Pancreas (tissue), 10 donors: ENCODE data around the gene CDPF1. TPM values are rescaled to one million over a fixed set of nuclear protein-coding genes. Genes with fewer than 3 reads are reported as not detected.
A peak's percentile ranks its signal among the peaks of the same experiment; 100 is the strongest.

Source experiments
- ATAC-seq, 4 donors: fragments of 200-7000 bp; cut with Tn5 transposase; one replicate each; pipeline versions ENCODE4 v1.8.0 to v1.9.1; 2020; ENCODE audit warnings: mild to moderate bottlenecking in 4 of 4, moderate library complexity in 4 of 4
- DNase-seq, 6 donors: peaks; one replicate each; pipeline ENCODE4 v3.0.0-alpha.2; 2020
- FAIRE-seq: peaks from 2 replicates; lab custom pipeline; 2012; peaks lifted over from hg19 to GRCh38; lab: Jason Lieb, UNC
- H3K27ac ChIP-seq, 4 donors: fragments of 200-600 bp; sonication (generic); 1 replicate in 3 of 4; 2 replicates in 1 of 4; pipeline versions ENCODE4 v1.5.0 to v1.8.0; 2020
- H3K27me3 ChIP-seq, 4 donors: fragments of 200-600 bp; one replicate each; pipeline ENCODE4 v1.8.0; 2021
- H3K36me3 ChIP-seq, 3 donors: fragments of 200-600 bp; sonication (generic) in 1 of 3; one replicate each; pipeline versions ENCODE4 v1.5.0 to v1.8.0; 2020 to 2021
- H3K4me1 ChIP-seq, 3 donors: fragments of 200-600 bp; one replicate each; pipeline ENCODE4 v1.8.0; 2021
- H3K4me3 ChIP-seq, 4 donors: fragments of 200-600 bp; sonication (generic) in 2 of 4; one replicate each; pipeline versions ENCODE4 v1.5.0 to v1.8.0; 2020 to 2021
- H3K9me3 ChIP-seq, 4 donors: fragments of 200-600 bp; one replicate each; pipeline ENCODE4 v1.8.0; 2021
- WGBS, 2 donors: extraction: QIAGEN DNeasy Blood & Tissue Kit; methylation state at CpG; one replicate each; pipeline ENCODE4 v1.1.7; 2013; 5-methylcytosine and 5-hydroxymethylcytosine counted together
- intact Hi-C, 3 donors: fragments of 100-400 bp; cut with DNase I; formaldehyde crosslinking; loops; one replicate each; pipeline versions ENCODE4 v1.11.1 to v1.14.2; 2022
- polyA plus RNA-seq, 2 donors: library from polyadenylated mRNA; stranded (reverse); fragments of 200-250 nt; gene quantifications; one replicate each; pipeline ENCODE4 v1.2.3, GENCODE V29; 2013
- total RNA-seq, 6 donors: library from RNA; stranded (reverse); fragmentation: NEBNext Ultra II Directional in 4 of 6; extraction: Animal tissue kit (Norgen Biotek cat#: 25700) in 4 of 6; gene quantifications; one replicate each; pipeline versions ENCODE4 v1.2.1 to v1.2.4, GENCODE V29; 2021 to 2023
- TF ChIP-seq, protein P1 (sequence below), 4 donors: fragments of 200-600 bp; sonication (generic) in 3 of 4; IDR thresholded peaks; one replicate each; pipeline versions ENCODE4 v1.5.0 to v1.8.0; 2021; ENCODE audit warnings: antibody characterized with exemption in 4 of 4
- donor health status: healthy with polysubstance abuse.
- donor health status: DM: no; HTN: no; CAD: no; lungs with moderate emphysema.
- donor health status: DM: no; HTN: no; CAD: no.
- donor health status: control.
- donor health status: control.
- donor health status: Bipolar disorder and iron deficiency.
- donor health status: DM: yes; HTN: yes; CAD: no.
- donor health status: DM: no; HTN: no; CAD: no.
- donor health status: DM: no; HTN: no; CAD: no.
- donor health status: DM: yes; HTN: yes; CAD: no.

The CDPF1 gene
- total and polyA plus RNA-seq, 8 donors: 2.9 to 12.0 (median 4.3) TPM

DNA sequence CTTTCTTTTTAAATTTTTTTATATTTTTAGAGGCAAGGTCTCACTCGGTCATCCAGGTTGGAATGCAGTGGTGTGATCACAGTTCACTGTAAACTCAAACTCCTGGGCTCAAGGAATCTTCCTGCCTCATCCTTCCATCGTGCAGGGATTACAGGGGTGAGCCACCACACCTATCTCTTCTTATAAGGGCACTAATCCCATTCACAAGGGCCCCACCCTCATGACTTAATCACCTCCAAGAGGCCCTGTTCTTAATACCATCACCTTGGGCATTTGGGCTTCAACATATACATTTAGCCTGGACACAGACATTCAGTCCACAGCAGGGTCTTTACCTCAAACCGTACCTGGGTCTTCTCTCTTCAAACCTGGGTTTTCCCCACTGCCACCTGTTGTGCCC lies 42.1 kb upstream of the CDPF1 start:
- Histone ChIP-seq H3K4me3 (no peak overlapping the region), H3K27ac (no peak overlapping the region), H3K36me3 (peaks cover 0 to 18% (median 0%) of the 10 kb centered on the region in 3 donors), H3K27me3 (no peaks in the 10 kb centered on the region), H3K9me3 (no peaks in the 10 kb centered on the region), H3K4me1 (peaks cover 4 to 14% (median 14%) of the 10 kb centered on the region in 3 donors)
- intact Hi-C loops: no loop called here
- DNase-seq (no peak), FAIRE-seq (no peak), ATAC-seq (no peak)
- TF ChIP-seq, protein P1, sequence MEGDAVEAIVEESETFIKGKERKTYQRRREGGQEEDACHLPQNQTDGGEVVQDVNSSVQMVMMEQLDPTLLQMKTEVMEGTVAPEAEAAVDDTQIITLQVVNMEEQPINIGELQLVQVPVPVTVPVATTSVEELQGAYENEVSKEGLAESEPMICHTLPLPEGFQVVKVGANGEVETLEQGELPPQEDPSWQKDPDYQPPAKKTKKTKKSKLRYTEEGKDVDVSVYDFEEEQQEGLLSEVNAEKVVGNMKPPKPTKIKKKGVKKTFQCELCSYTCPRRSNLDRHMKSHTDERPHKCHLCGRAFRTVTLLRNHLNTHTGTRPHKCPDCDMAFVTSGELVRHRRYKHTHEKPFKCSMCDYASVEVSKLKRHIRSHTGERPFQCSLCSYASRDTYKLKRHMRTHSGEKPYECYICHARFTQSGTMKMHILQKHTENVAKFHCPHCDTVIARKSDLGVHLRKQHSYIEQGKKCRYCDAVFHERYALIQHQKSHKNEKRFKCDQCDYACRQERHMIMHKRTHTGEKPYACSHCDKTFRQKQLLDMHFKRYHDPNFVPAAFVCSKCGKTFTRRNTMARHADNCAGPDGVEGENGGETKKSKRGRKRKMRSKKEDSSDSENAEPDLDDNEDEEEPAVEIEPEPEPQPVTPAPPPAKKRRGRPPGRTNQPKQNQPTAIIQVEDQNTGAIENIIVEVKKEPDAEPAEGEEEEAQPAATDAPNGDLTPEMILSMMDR (IDR thresholded peaks at IDR 0.05): no peak
- WGBS, 2 donors: 95% methylated on average over 3 of the region's 3 CpGs

- no peak overlapping the region for H3K27ac ChIP-seq
- no peaks in the 10 kb centered on the region for H3K9me3 ChIP-seq
- FAIRE-seq (no peak), DNase-seq (no peak), ATAC-seq (no peak)
- peaks cover 0 to 15% (median 13%) of the 10 kb centered on the region in 3 donors for H3K4me1 ChIP-seq
- H3K27me3 ChIP-seq: no peaks in the 10 kb centered on the region
- H3K4me3 ChIP-seq: no peak overlapping the region
- intact Hi-C loops: no loop called here
- TF ChIP-seq, protein P1 (IDR thresholded peaks at IDR 0.05): no peak
- WGBS, 2 donors: 96 to 97% methylated on average over 19 to 23 of the region's 23 CpGs
- H3K36me3 ChIP-seq: peaks cover 0 to 18% (median 0%) of the 10 kb centered on the region in 3 donors
Observed at GRCh38 chr22:46290843-46291785, 41.0 kb upstream of the CDPF1 start.

DNA sequence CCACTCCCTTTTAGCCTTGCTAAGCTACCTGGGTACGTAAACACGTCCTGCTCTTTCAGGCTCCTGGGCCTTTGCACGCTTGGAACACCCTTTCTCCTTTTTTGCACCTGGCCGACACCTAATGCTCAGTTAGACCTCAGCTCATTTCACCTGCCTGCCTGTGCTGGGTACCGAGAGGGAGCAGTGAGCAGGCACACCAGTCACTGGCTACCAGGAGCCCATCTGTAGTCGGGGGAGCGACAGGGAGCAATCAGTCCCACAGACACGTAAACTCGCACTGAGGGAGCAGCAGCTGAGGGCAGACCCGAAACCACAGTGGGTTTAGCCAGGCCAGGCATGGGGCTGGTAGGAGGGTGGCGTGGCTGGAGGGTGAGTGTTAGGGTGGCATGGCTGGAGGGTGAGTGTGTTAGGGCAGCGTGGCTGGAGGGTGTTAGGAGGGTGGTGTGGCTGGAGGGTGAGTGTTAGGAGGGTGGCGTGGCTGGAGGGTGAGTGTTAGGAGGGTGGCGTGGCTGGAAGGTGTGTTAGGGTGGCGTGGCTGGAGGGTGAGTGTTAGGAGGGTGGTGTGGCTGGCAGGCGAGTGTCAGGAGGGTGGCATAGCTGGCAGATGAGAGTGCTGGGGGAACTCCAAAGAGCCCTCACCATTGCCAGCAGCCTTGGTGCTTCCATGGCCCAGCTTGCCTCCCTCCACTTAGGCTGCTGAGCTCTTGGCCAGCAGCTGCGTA lies 40.2 kb upstream of the CDPF1 start:
- intact Hi-C loops: no loop called here
- WGBS, 2 donors: 92 to 97% methylated on average over 17 of the region's 17 CpGs
- Histone ChIP-seq H3K36me3 (peaks cover 0 to 20% (median under 1%) of the 10 kb centered on the region in 3 donors), H3K27ac (no peak overlapping the region), H3K4me1 (peaks cover 0 to 15% (median 8%) of the 10 kb centered on the region in 3 donors), H3K27me3 (no peaks in the 10 kb centered on the region), H3K9me3 (no peaks in the 10 kb centered on the region), H3K4me3 (no peak overlapping the region)
- DNase-seq (peak in 1 of 6 donors; percentile 28), ATAC-seq (no peak), FAIRE-seq (no peak)
- TF ChIP-seq, protein P1 (IDR thresholded peaks at IDR 0.05): no peak

DNA sequence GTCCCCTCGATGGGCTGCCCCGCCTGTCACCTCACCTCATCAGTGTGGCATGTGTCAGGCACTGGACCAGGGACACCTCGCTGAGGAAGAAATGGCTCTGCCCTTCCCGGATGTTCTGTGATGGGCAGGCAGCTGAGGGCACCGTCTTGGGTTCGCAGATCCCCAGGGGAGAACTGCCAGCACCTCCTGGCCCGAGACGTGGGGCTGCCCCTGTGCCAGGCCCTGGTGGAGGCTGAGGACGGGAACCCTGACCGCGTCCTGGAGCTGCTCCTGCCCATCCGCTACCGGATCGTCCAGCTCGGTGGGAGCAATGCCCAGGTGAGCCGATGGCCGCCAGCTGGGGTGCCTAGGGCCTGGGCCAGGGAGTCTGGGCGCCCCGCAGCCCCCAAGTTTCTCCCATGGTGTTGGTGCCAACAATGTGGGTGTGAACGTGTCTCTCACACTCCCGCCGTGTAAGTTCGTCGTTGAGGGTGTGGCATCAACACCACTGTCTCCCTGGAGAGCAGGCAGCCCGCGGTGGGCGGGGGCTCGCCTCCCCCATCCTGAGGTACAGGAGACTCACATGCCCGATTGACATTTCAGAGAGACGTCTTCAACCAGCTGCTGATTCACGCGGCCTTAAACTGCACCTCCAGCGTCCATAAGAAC lies 39.3 kb upstream of the CDPF1 start:
- FAIRE-seq: no peak
- ATAC-seq: no peak
- Histone ChIP-seq H3K4me3 (no peak overlapping the region), H3K36me3 (peaks cover 0 to 30% (median 5%) of the 10 kb centered on the region in 3 donors), H3K4me1 (peaks cover 0 to 15% (median 8%) of the 10 kb centered on the region in 3 donors), H3K27ac (no peak overlapping the region), H3K9me3 (no peaks in the 10 kb centered on the region), H3K27me3 (no peaks in the 10 kb centered on the region)
- intact Hi-C loops: no loop called here
- TF ChIP-seq, protein P1 (IDR thresholded peaks at IDR 0.05): no peak
- 85 to 88% methylated on average over 33 of the region's 33 CpGs for WGBS, 2 donors
- DNase-seq: peak in 1 of 6 donors; percentile 41
